Muscle of leg (tissue), 11 donors: ENCODE measurements around the gene LRRC3. TPM values are rescaled to one million over a fixed set of nuclear protein-coding genes. Genes with fewer than 3 reads are reported as not detected.

Experiments used
- DNase-seq: peaks from one replicate; pipeline ENCODE4 v3.0.0; 2013
- H3K27ac ChIP-seq: one replicate; pipeline ENCODE4 v1.5.1; 2013; ENCODE audit warnings: mild to moderate bottlenecking, low read length, control low read depth
- H3K27me3 ChIP-seq: one replicate; pipeline ENCODE4 v1.6.1; 2013; ENCODE audit warnings: low read length; ENCODE audit not compliant: control insufficient read depth, insufficient read depth
- H3K36me3 ChIP-seq: one replicate; pipeline ENCODE4 v1.6.1; 2013; ENCODE audit warnings: low read length; ENCODE audit not compliant: control insufficient read depth, insufficient read depth
- H3K4me1 ChIP-seq: one replicate; pipeline ENCODE4 v1.6.1; 2013; ENCODE audit warnings: low read length; ENCODE audit not compliant: control insufficient read depth, insufficient read depth
- H3K4me3 ChIP-seq: one replicate; pipeline ENCODE4 v1.5.1; 2013; ENCODE audit warnings: low read length, control low read depth
- H3K9me3 ChIP-seq: replicated peaks from 2 replicates; pipeline ENCODE4 v1.6.1; 2013; ENCODE audit warnings: low read depth, low read length; ENCODE audit not compliant: control insufficient read depth
- WGBS: methylation state at CpG from one replicate; pipeline ENCODE4 v1.1.5; 2013; ENCODE audit warnings: missing lambda C conversion rate; ENCODE audit not compliant: insufficient coverage; 5-methylcytosine and 5-hydroxymethylcytosine counted together
- polyA plus RNA-seq, 8 donors: library from polyadenylated mRNA; unstranded; fragments of 120-200 nt; gene quantifications; one replicate each; pipeline versions ENCODE4 v1.2.1 to v1.2.3, GENCODE V29; 2013; ENCODE audit warnings: inconsistent platforms in 1 of 8, low replicate concordance in 1 of 8; ENCODE audit not compliant: insufficient read length in 8 of 8, insufficient read depth in 1 of 8
- total RNA-seq: library from RNA; stranded (reverse); fragments of 120-200 nt; gene quantifications from one replicate; pipeline ENCODE4 v1.2.4, GENCODE V29; 2013

The LRRC3 gene
- total and polyA plus RNA-seq, 9 donors = 0.98 to 4.2 (median 2.5) TPM

- Histone ChIP-seq H3K4me1 (no peaks in the 10 kb centered on the region), H3K27ac (no peak overlapping the region), H3K9me3 (peaks cover 2% of the 10 kb centered on the region), H3K4me3 (no peak overlapping the region), H3K36me3 (no peaks in the 10 kb centered on the region), H3K27me3 (peaks cover 39% of the 10 kb centered on the region)
- 55% methylated on average over 11 of the region's 13 CpGs for WGBS
- no peak for DNase-seq
These were observed 6.6 kb upstream of the LRRC3 start for GRCh38 chr21:44448651-44449131.

DNA sequence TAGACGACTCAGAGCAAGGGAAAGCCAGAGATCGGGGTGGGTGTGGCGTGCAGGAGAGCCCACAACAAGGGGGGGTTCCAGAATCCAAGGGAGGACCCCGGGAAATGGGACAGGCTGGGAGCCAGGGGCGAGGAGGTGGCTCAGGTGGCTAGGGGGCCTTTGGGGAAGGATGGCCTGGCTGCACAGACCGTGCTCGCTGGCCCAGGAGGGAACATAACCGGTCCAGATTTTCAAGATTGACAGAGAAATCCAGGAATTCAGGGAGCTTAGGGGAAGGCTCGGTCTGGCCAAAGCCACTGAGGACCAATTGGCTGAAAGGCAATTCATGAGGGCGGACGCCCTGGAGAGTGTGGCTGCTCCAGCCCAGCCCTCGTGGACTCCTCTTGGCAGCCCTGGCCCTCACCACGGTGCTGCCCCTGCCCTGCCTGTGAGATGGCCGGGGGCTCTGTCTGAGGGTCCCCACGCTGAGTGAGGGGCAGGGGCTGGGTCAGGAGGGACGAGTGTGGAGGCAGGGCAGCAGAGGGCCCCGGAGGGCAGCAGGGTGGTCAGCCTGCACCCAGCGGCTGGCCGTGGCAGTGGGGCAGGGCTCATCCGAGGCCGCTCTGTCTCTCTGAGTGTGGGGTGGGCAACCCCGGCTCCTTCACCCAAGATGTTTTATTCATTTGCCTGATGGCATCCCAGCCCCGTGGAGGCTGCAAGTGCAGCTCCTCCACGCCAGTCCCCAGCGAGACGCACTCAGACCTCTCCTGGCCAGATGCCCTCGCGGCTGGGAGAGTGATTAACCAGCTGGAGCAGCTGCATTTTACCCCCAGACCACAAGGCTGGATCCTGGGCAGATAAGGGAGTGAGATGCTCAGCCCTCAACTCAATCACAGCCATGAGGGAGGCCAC, 5.6 kb upstream of the LRRC3 start:
- H3K36me3 ChIP-seq = no peaks in the 10 kb centered on the region
- DNase-seq = no peak
- no peaks in the 10 kb centered on the region for H3K4me1 ChIP-seq
- H3K27me3 ChIP-seq = peaks cover 36% of the 10 kb centered on the region
- WGBS = 44% methylated on average over 25 of the region's 28 CpGs
- no peak overlapping the region for H3K27ac ChIP-seq
- peaks cover 6% of the 10 kb centered on the region for H3K9me3 ChIP-seq
- no peak overlapping the region for H3K4me3 ChIP-seq

DNA sequence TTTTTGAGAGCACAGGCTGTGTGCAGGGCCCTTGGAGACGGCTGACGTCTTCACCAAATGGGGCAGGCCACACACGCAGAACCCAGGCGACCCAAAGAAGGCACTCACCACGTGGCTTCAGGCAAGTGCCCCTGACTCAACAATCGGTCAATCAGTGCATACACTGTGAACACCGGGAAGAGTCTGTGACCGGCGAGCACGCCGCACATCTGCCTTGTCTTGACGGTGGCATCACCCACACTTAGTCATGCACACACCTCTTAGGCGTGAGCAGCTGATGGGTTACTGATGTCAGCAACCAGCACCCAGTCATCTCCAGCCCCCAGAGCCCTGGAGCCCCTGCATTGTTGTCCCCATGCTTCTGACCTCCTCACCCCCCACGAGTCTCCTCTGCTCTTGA, 4.9 kb upstream of the LRRC3 start:
- Histone ChIP-seq H3K4me1 (no peaks in the 10 kb centered on the region), H3K4me3 (no peak overlapping the region), H3K36me3 (no peaks in the 10 kb centered on the region), H3K27ac (no peak overlapping the region), H3K9me3 (peaks cover 6% of the 10 kb centered on the region), H3K27me3 (peaks cover 38% of the 10 kb centered on the region)
- WGBS = 69% methylated on average over 14 of the region's 14 CpGs
- no peak for DNase-seq

- Histone ChIP-seq H3K4me3 (no peak overlapping the region), H3K27ac (no peak overlapping the region), H3K4me1 (peaks cover 3% of the 10 kb centered on the region), H3K27me3 (peaks cover 37% of the 10 kb centered on the region), H3K36me3 (no peaks in the 10 kb centered on the region), H3K9me3 (peaks cover 6% of the 10 kb centered on the region)
- no peak for DNase-seq
- 79% methylated on average over 14 of the region's 14 CpGs for WGBS
These were observed 4.3 kb upstream of the LRRC3 start for GRCh38 chr21:44450999-44451398.

GRCh38 chr21:44453120-44453519, 2.2 kb upstream of the LRRC3 start:
- no peak overlapping the region for H3K4me3 ChIP-seq
- peaks cover 6% of the 10 kb centered on the region for H3K9me3 ChIP-seq
- H3K27ac ChIP-seq = no peak overlapping the region
- H3K27me3 ChIP-seq = peaks cover 36% of the 10 kb centered on the region
- DNase-seq = no peak
- peaks cover 4% of the 10 kb centered on the region for H3K36me3 ChIP-seq
- H3K4me1 ChIP-seq = peaks cover 7% of the 10 kb centered on the region
- WGBS = no CpG with 5 or more reads among the region's 3 CpGs

DNA sequence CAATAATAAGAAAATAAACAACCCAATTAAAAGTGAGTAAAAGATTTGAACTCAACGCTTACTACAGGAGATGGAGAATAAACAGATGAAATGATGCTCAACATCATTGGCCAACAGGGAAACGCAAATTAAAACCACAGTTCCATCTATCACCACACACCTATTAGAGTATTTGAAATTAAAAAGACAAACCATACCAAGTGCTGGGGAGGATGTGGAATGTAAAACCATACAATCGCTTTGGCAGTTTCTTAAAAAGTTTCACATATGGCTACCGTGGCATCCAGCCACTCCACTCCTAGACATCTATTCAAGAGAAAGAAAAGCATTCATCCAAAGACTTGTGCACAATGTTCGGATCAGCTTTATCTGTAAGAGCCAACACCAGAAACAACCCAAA, 1.3 kb upstream of the LRRC3 start:
- Histone ChIP-seq H3K27me3 (peaks cover 30% of the 10 kb centered on the region), H3K4me1 (peaks cover 7% of the 10 kb centered on the region), H3K4me3 (no peak overlapping the region), H3K9me3 (peaks cover 6% of the 10 kb centered on the region), H3K27ac (no peak overlapping the region), H3K36me3 (peaks cover 4% of the 10 kb centered on the region)
- WGBS = 86% methylated on average over 1 of the region's 5 CpGs
- DNase-seq = no peak

- Histone ChIP-seq H3K4me3 (peak overlapping the region; percentile 48), H3K27ac (no peak overlapping the region), H3K9me3 (peaks cover 6% of the 10 kb centered on the region), H3K36me3 (peaks cover 4% of the 10 kb centered on the region), H3K4me1 (peaks cover 9% of the 10 kb centered on the region), H3K27me3 (peaks cover 19% of the 10 kb centered on the region)
- under 1% methylated on average over 68 of the region's 72 CpGs for WGBS
- DNase-seq = peak; percentile 36
These were observed 359 bp downstream of the LRRC3 start for GRCh38 chr21:44455524-44456213.

DNA sequence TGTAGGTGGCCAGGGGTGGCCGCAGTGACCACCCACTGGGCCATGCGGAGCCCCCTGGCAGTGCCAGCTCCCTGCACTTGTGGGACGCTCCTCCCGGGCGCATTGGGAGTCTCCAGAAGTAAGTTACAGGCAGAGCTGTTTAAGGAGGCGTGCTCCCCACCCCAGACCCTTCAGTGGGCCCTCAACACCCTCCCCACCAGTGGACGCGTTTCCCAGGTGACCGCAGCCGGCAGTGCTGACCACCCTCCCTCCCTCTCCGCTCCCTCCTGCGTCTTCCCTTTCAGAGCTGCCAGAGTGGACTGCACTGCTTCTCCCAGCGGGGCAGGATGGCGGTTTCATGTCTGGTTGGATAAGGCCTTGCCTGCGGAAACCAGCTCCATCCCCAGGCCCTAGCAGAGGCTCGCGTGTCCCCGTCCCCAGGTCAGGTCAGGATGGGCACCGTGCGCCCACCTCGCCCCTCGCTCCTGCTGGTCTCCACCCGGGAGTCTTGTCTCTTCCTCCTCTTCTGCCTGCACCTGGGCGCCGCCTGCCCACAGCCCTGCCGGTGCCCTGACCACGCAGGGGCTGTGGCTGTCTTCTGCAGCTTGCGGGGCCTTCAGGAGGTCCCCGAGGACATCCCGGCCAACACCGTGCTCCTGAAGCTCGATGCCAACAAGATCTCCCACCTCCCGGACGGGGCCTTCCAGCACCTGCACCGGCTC, 1.1 kb downstream of the LRRC3 start:
- H3K4me3 ChIP-seq = peak overlapping the region; percentile 48
- WGBS = 76% methylated on average over 30 of the region's 35 CpGs

DNA sequence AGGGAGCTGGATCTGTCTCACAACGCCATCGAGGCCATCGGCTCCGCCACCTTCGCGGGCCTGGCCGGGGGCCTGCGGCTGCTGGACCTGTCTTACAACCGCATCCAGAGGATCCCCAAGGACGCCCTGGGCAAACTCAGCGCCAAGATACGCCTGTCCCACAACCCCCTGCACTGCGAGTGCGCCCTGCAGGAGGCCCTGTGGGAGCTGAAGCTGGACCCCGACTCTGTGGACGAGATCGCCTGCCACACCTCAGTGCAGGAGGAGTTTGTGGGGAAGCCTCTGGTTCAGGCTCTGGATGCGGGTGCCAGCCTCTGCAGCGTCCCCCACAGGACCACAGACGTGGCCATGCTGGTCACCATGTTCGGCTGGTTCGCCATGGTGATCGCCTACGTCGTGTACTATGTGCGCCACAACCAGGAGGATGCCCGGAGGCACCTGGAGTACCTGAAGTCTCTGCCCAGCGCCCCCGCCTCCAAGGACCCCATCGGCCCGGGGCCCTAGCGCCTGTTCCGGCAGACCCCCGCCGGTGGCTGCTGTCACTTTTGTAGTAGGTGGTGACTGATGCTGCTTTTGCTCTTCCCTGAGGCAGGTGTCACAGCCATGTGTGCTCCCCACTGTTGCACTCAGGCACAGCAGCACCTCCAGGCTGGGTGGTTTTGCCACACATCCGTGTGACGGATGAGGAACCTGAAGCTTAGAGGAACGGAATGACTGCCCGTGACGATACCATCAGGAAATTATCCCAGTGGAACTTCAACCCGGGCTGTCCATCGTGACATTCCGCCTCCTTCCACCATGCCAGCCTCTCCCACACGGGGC, 1.8 kb downstream of the LRRC3 start:
- Histone ChIP-seq H3K4me1 (peaks cover 24% of the 10 kb centered on the region), H3K4me3 (no peak overlapping the region), H3K36me3 (peaks cover 4% of the 10 kb centered on the region), H3K27ac (no peak overlapping the region), H3K27me3 (peaks cover 10% of the 10 kb centered on the region), H3K9me3 (peaks cover 6% of the 10 kb centered on the region)
- 96% methylated on average over 30 of the region's 44 CpGs for WGBS
- DNase-seq = no peak

More for the DNA sequence above, 1.1 kb downstream of the LRRC3 start:
- H3K4me1 ChIP-seq = peaks cover 16% of the 10 kb centered on the region
- H3K27ac ChIP-seq = no peak overlapping the region
- H3K27me3 ChIP-seq = peaks cover 14% of the 10 kb centered on the region
- H3K36me3 ChIP-seq = peaks cover 4% of the 10 kb centered on the region
- peaks cover 6% of the 10 kb centered on the region for H3K9me3 ChIP-seq
- no peak for DNase-seq
